HEK293 (cell line): ENCODE data around the gene CLDN7.

Experiments used
- ATF2 ChIP-seq: fragments of 450-650 bp; formaldehyde crosslinking; IDR thresholded peaks from 2 replicates; pipeline ENCODE4 v1.5.1; 2016; ENCODE audit warnings: missing biosample characterization, missing genetic modification characterization, low read depth
- CTCF ChIP-seq: fragments of 450-650 bp; formaldehyde crosslinking; IDR thresholded peaks from 2 replicates; pipeline ENCODE4 v1.5.1; 2016; ENCODE audit warnings: missing biosample characterization, missing genetic modification characterization
- OSR2 ChIP-seq: fragments of 450-650 bp; formaldehyde crosslinking; IDR thresholded peaks from 2 replicates; pipeline ENCODE4 v1.5.1; 2016; ENCODE audit warnings: missing biosample characterization, missing genetic modification characterization
- PBX3 ChIP-seq: sonication (generic); formaldehyde crosslinking; IDR thresholded peaks from 2 replicates; pipeline ENCODE4 v1.8.1; 2022; ENCODE audit warnings: mild to moderate bottlenecking, moderate library complexity, missing genetic modification reagents
- ZBTB20 ChIP-seq: fragments of 450-650 bp; formaldehyde crosslinking; IDR thresholded peaks from 2 replicates; pipeline ENCODE4 v1.5.1; 2016; ENCODE audit warnings: missing biosample characterization, missing genetic modification characterization
- ZFP69B ChIP-seq: fragments of 450-650 bp; formaldehyde crosslinking; IDR thresholded peaks from 2 replicates; pipeline ENCODE4 v1.5.1; 2016; ENCODE audit warnings: missing biosample characterization, missing genetic modification characterization
- ZNF148 ChIP-seq: fragments of 450-650 bp; formaldehyde crosslinking; IDR thresholded peaks from 2 replicates; pipeline ENCODE4 v1.5.0; 2017; ENCODE audit warnings: missing biosample characterization, missing genetic modification characterization, borderline replicate concordance
- ZNF174 ChIP-seq: fragments of 450-650 bp; formaldehyde crosslinking; IDR thresholded peaks from 2 replicates; pipeline ENCODE4 v1.5.0; 2017; ENCODE audit warnings: missing biosample characterization, mild to moderate bottlenecking, missing genetic modification characterization
- ZNF18 ChIP-seq: fragments of 450-650 bp; formaldehyde crosslinking; IDR thresholded peaks from 2 replicates; pipeline ENCODE4 v1.5.1; 2016; ENCODE audit warnings: missing biosample characterization, missing genetic modification characterization
- ZNF19 ChIP-seq: fragments of 450-650 bp; formaldehyde crosslinking; IDR thresholded peaks from 2 replicates; pipeline ENCODE4; 2016; ENCODE audit warnings: missing biosample characterization, missing genetic modification characterization, low read depth
- ZNF214 ChIP-seq: fragments of 450-650 bp; formaldehyde crosslinking; IDR thresholded peaks from 2 replicates; pipeline ENCODE4 v1.5.1; 2017; ENCODE audit warnings: missing biosample characterization, mild to moderate bottlenecking, missing genetic modification characterization, borderline replicate concordance
- ZNF335 ChIP-seq: fragments of 450-650 bp; formaldehyde crosslinking; conservative IDR thresholded peaks from 2 replicates; pipeline ENCODE4 v1.5.1; 2016; ENCODE audit warnings: missing biosample characterization, missing genetic modification characterization
- ZNF416 ChIP-seq: fragments of 450-650 bp; formaldehyde crosslinking; IDR thresholded peaks from 2 replicates; pipeline ENCODE4 v1.5.1; 2016; ENCODE audit warnings: missing biosample characterization, missing genetic modification characterization
- ZNF423 ChIP-seq: fragments of 450-650 bp; formaldehyde crosslinking; IDR thresholded peaks from 2 replicates; pipeline ENCODE4 v1.5.1; 2016; ENCODE audit warnings: missing biosample characterization, missing genetic modification characterization
- ZNF433 ChIP-seq: fragments of 450-650 bp; formaldehyde crosslinking; IDR thresholded peaks from 2 replicates; pipeline ENCODE4 v1.5.1; 2016; ENCODE audit warnings: missing biosample characterization, missing genetic modification characterization, low read depth
- ZNF513 ChIP-seq: fragments of 450-650 bp; IDR thresholded peaks from 2 replicates; pipeline ENCODE4 v1.5.1; 2018; ENCODE audit warnings: missing biosample characterization, missing genetic modification characterization
- ZNF560 ChIP-seq: fragments of 450-650 bp; formaldehyde crosslinking; IDR thresholded peaks from 2 replicates; pipeline ENCODE4 v1.5.1; 2017; ENCODE audit warnings: missing biosample characterization, missing genetic modification characterization, borderline replicate concordance
- ZNF692 ChIP-seq: fragments of 450-650 bp; formaldehyde crosslinking; IDR thresholded peaks from 2 replicates; pipeline ENCODE4 v1.5.1; 2016; ENCODE audit warnings: missing biosample characterization, missing genetic modification characterization
- ZNF776 ChIP-seq: fragments of 450-650 bp; formaldehyde crosslinking; IDR thresholded peaks from 2 replicates; pipeline ENCODE4 v1.5.0; 2017; ENCODE audit warnings: missing biosample characterization, missing genetic modification characterization, borderline replicate concordance
- ZNF843 ChIP-seq: fragments of 450-650 bp; formaldehyde crosslinking; IDR thresholded peaks from 2 replicates; pipeline ENCODE4 v1.5.1; 2016; ENCODE audit warnings: missing biosample characterization, missing genetic modification characterization

Gene CLDN7

GRCh38 chr17:7281074-7281952, 19.0 kb upstream of the CLDN7 start, which contains the start of gene SLC2A4 (continued):
- TF ChIP-seq ZNF416 (tag by site-specific recombination) (no peak), ZNF19 (tag by site-specific recombination) (no peak), ZFP69B (tag by site-specific recombination) (peak; percentile 27; the same call in 1 of the 2 replicates), ZNF18 (no peak), OSR2 (tag by site-specific recombination) (no peak), ZNF148 (no peak), ZNF560 (tag by site-specific recombination) (no peak), ZNF423 (tag by site-specific recombination) (no peak), ZNF513 (tag by site-specific recombination) (no peak), ZNF174 (tag by site-specific recombination) (no peak), ZBTB20 (tag by site-specific recombination) (peak; percentile 57; the same call in 1 of the 2 replicates), ZNF692 (peak; percentile 61; the same call in 1 of the 2 replicates), ZNF214 (tag by site-specific recombination) (no peak), ATF2 (no peak), ZNF335 (peak; percentile 63), PBX3 (CRISPR knock-in tag) (no peak), ZNF433 (tag by site-specific recombination) (no peak), CTCF (tag by site-specific recombination) (no peak), ZNF843 (tag by site-specific recombination) (no peak), ZNF776 (tag by site-specific recombination) (no peak)
